ENCODE results near the gene CDYL2. TPM values are rescaled to one million over a fixed set of nuclear protein-coding genes. Genes with fewer than 3 reads are reported as not detected.

Gene CDYL2
- total and polyA plus RNA-seq, 12 donors = 0.59 to 5.3 (median 2.9) TPM

DNA sequence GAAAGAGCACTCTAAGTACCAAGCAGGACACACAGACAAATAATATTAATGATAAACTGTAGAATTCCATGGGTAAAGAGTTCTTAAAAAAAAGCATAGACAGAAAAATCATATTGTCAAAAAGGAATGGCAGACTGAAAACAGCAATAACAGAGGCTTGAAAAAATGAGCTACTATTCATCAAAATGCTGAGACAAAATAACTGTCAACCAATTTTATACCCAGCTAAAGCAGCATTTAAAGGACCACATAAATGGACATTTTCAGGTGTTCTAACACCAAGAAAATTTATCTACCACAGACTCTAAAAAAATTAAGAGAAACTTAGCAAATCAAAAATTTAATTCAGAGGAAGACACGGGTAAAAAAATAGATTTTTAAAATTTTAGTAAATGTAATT, 144.5 kb downstream of the CDYL2 start:
- H3K27me3 ChIP-seq = no peaks in the 10 kb centered on the region
- TF ChIP-seq, protein P1, sequence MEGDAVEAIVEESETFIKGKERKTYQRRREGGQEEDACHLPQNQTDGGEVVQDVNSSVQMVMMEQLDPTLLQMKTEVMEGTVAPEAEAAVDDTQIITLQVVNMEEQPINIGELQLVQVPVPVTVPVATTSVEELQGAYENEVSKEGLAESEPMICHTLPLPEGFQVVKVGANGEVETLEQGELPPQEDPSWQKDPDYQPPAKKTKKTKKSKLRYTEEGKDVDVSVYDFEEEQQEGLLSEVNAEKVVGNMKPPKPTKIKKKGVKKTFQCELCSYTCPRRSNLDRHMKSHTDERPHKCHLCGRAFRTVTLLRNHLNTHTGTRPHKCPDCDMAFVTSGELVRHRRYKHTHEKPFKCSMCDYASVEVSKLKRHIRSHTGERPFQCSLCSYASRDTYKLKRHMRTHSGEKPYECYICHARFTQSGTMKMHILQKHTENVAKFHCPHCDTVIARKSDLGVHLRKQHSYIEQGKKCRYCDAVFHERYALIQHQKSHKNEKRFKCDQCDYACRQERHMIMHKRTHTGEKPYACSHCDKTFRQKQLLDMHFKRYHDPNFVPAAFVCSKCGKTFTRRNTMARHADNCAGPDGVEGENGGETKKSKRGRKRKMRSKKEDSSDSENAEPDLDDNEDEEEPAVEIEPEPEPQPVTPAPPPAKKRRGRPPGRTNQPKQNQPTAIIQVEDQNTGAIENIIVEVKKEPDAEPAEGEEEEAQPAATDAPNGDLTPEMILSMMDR (IDR thresholded peaks at IDR 0.05) = no peak
- H3K27ac ChIP-seq = no peak overlapping the region
- intact Hi-C loops (cut with DNase I) = no loop called here
- DNase-seq (no peak), ATAC-seq (no peak)
- no peak overlapping the region for H3K4me3 ChIP-seq
- 88 to 97% methylated on average over 1 of the region's 1 CpG for WGBS, 2 donors
- no peaks in the 10 kb centered on the region for H3K36me3 ChIP-seq
- H3K4me1 ChIP-seq = peaks cover 0 to 3% (median 0%) of the 10 kb centered on the region in 9 donors
- peaks cover 0 to 30% (median 12%) of the 10 kb centered on the region in 11 donors for H3K9me3 ChIP-seq

GRCh38 chr16:80656711-80657150, 147.7 kb downstream of the CDYL2 start:
- DNase-seq (no peak), ATAC-seq (no peak)
- Histone ChIP-seq H3K4me1 (peaks cover 0 to 3% (median 0%) of the 10 kb centered on the region in 9 donors), H3K9me3 (peaks cover 0 to 30% (median 12%) of the 10 kb centered on the region in 11 donors), H3K27ac (peak overlapping the region in 1 of 10 donors; percentile 51), H3K27me3 (no peaks in the 10 kb centered on the region), H3K4me3 (peak overlapping the region in 1 of 10 donors; percentile 17), H3K36me3 (no peaks in the 10 kb centered on the region)
- TF ChIP-seq, protein P1 (IDR thresholded peaks at IDR 0.05) = no peak
- intact Hi-C loops (cut with DNase I) = no loop called here
- WGBS, 2 donors = 69 to 74% methylated on average over 8 of the region's 8 CpGs

- no peak for ATAC-seq
Observed at GRCh38 chr16:80656161-80656560, 148.2 kb downstream of the CDYL2 start.

GRCh38 chr16:80655751-80656150, 148.6 kb downstream of the CDYL2 start:
- no peak for ATAC-seq
- TF ChIP-seq, protein P1 (IDR thresholded peaks at IDR 0.05) = no peak
- 87 to 88% methylated on average over 9 of the region's 9 CpGs for WGBS, 2 donors

More at GRCh38 chr16:80656161-80656560, 148.2 kb downstream of the CDYL2 start:
- intact Hi-C loops (cut with DNase I) = no loop called here
- H3K27me3 ChIP-seq = no peaks in the 10 kb centered on the region
- peaks cover 0 to 26% (median 12%) of the 10 kb centered on the region in 11 donors for H3K9me3 ChIP-seq
- no peak overlapping the region for H3K4me3 ChIP-seq
- TF ChIP-seq, protein P1 (IDR thresholded peaks at IDR 0.05) = no peak
- peak overlapping the region in 1 of 10 donors; percentile 51 for H3K27ac ChIP-seq
- H3K36me3 ChIP-seq = no peaks in the 10 kb centered on the region
- H3K4me1 ChIP-seq = peaks cover 0 to 3% (median 0%) of the 10 kb centered on the region in 9 donors
- no peak for DNase-seq
- WGBS, 2 donors = 58 to 65% methylated on average over 4 of the region's 4 CpGs

More at GRCh38 chr16:80655751-80656150, 148.6 kb downstream of the CDYL2 start:
- H3K36me3 ChIP-seq = no peaks in the 10 kb centered on the region
- intact Hi-C loops (cut with DNase I) = no loop called here
- peaks cover 0 to 5% (median 0%) of the 10 kb centered on the region in 9 donors for H3K4me1 ChIP-seq
- no peak overlapping the region for H3K27ac ChIP-seq
- peaks cover 0 to 22% (median 12%) of the 10 kb centered on the region in 11 donors for H3K9me3 ChIP-seq
- no peaks in the 10 kb centered on the region for H3K27me3 ChIP-seq
- no peak overlapping the region for H3K4me3 ChIP-seq
- DNase-seq = no peak
